ENCODE results near the gene KPTN.

KPTN gene

DNA sequence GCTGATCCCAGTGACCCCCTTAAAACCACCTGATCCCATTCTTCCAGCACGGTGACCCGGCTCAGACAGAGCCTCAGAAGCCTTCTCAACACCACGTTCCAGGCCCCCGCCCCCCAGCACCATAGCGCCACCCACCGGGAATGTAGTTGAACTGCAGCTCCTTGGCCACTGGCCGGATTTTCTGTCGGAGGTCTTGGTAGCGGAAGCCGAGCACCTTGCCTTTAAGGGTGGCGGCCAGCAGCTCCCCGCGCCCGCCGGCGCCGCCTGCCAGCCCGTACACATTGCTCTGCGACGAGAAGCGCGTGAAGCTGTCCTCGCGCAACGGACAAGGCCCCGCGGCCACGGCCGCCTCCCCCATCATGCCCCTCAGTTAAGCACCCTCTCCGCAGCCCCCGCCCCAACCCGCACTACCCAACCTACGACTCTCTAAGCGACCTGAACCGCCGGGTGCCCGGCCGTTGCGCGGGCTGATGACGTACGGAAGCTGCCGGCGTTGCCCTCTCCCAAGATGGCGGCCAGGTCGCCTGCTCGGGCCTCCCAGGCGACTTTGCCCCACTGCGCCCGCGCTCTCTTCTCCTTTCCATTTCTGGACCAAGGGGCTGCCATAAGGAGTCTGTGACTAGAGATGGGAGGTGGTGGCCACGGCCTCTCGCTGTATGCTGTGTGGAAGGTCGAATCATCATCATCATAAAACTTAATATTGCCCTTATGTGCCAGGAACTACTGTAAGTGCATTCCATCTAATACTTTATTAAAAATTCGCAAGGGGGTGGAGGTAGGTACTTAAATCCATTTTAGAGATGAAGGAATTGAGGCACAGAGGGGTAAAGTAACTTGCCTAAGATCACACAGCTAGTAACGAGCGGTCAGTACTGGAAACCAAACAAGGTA is at the start of gene KPTN:
Gene KPTN, minus strand, starts transcription at position 420 of the 891 bp plus-strand sequence. Its CDS starts 59 bp downstream, at position 361.
- peak; percentile 91 for DNase-seq

DNA sequence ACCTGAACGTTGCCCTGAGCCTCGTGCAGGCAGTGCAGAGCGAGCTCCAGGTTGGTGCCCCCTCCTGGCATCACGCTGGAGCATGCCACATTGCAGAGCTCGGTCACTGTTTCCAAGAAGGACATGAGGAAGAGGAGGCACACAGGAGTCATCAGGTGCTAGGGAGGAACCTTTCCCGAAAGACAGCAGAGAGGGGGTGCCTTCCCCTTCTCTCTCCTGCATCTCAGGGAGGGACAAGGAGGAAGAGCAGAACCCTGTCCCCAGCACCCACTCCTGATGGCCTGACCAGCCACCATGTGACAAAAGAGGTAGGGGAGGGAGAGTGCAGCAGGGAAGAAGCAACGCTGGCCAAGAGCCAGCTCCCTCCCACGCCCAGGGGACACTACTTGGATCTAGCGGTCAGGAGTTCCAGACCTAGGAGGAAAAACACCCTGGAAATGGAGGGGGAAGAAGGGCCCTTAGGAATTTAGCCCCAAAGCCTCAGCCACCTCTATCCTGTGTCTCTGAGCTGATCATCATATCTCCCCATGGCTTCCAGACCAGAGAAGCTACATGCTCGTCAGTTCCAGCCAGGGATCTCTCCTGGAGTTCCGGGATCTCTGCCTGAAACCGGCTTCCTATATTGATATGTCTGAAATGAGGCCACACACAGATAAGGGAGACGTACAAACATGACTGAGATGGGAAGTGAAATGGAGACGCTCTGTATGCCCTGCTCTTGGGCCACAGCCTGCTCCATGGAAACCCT is 47.8 kb upstream of the KPTN start:
- DNase-seq: no peak

DNA sequence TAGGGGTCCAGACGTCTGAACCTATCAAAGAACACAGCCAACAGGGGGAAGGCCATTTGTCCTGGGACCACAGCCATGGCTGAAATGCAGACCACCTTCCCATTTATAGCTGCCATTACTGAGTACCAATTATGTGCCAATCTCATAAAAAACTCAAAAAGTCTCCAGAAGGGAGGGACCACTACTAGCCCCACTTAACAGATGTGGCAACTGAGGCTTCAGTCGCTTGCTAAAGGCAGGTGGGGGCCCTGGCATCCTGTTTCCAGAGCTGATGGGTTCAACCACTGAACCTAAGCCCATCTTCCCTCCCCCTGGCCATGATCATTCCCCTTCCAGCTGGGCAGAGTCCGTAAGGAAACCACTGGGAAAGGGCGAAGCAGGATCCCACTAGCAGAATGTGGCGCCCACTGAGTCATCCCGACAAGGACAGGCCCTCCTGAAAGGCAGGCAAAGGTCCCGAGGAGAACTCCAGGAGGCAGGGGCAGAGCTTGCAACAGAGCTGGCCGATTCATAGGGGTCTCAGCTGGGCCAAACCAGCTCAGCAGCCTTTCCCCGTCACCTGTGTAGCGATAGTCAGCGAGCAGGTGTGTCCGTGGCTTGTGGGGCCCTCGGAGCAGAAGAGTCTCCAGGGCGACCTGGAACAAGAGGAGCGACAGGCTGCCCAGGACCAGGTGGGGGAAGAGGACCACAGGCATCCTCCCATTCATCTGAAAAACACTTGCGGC is 45.2 kb upstream of the KPTN start:
- no peak for DNase-seq

DNA sequence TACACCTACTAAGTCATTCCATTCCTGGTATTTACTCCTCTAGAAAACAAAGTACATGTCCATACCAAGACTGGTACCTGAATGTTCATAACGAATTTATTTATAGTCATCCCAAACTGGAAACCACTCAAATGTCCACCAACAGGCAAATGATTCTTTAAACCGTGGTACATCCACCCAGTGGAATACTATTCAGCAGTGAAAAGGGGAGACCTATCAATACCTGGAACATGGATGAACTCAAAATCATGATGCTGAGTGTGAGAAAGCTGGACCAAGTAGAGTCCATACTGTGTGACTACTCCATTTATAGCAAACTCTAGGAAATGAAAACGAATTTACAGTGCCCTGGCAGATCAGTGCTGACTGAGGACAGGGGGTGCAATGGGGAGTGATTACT is 42.8 kb upstream of the KPTN start:
- DNase-seq: no peak

DNA sequence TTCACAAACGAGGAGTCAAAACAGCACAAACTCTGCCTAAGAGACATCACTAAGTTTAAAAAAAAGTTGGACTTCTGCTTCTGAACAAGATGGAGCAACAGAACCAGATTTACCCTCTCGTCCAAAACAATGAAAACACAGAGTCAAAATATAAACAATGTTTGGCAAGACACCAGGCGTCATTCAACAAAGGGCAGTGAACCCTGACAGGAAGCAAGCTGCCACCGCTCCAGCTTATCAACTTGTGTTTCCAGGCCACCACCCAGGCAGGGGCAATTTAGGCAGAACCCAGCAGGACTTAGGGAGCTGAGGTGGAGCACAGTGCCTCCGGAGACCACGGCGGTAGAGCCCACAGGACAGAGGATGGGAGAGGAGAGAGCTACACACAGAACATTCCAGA is 39.5 kb upstream of the KPTN start:
- DNase-seq: no peak

DNA sequence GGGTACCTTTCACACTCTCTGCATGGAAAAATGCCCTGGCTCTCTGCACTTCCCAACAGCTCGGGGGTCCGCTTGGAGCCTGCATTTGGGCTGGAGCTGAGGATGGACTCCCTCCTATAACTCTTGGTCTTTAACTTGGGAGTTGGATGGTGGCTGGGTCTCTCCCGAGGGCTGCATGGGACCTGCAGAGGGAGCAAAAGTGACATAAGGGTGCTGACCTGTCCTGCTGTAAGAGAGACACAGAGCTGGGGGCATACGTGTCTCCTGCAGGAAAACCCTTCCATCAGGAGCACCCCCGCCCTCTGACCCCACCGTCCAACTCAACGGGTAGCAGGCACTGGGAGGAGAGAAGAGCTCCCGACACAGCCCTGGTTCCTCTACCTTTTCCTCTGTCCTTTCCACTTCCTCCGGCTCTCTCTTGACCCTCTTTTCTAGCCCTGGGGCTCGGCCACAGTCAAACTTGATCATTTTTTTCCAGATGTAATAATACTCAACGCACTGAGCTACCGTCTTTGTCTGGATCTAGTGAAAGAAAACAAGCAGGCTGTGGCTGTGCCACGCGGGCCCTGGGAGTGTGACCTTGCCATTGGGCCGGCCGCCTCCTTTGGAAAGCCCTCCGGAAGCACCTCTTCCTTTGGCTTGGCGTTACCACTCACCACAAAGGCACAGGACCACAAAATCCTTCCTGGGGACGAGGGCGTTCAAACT is 37.6 kb upstream of the KPTN start:
- DNase-seq: no peak

DNA sequence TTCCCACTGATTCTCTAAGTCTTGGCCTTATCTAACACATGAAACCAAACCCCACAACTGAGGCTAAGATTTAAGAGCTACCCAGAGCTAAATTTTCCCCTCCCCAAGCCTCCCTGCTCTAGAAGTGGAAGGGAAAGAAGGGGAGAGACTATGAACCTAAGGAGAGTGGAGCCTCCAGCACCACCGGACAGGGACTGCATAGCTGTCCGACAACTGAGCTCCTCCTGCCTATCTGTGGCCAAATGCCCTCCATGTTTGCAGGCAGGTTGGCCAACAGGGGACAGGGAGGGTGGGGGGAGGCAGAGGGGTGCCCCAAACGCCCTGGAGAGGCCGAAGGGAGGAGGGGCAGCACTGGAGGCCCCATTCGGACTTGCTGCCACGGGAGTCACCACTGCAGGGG is 36.8 kb upstream of the KPTN start:
- DNase-seq: no peak

DNA sequence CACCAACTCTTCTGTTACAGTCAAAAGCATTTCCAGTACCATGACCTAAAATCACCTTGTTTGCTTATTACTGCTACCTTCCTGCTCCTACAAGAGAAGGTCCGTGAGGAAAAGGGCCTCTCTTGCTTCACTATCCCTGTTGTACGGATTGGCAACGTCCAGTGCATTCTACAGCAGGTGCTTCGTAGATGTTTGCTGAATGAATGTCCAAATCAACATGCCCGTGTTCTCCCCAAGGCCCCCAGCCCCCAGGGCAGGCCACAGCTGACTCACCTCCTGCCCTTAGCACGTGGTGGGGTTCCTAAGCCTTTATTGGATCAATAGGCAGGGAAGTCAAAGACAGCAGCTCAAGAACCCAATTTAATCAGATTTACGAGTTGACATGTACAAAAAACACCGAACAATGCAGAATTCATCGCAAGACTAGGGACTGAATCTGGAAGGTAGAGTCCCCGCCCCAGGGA is 36.4 kb upstream of the KPTN start:
- no peak for DNase-seq

DNA sequence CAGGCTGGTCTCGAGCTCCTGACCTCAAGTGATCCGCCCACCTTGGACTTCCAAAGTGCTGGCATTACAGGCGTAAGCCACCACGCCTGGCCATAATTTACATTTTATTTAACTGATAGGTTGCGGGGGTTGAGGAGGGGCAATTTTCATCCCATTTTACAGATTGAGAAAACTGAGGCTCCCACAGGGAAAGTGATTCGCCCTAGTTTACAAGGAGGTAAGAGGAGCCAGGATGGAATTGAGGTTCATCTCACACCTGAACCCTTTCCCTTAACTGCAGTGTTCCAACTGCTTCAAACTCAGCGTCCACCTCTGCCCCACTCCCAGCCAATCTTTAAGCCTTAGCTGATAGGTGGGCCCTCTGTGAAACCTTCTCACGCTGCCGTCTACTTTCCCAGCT is 34.8 kb upstream of the KPTN start:
- no peak for DNase-seq

DNA sequence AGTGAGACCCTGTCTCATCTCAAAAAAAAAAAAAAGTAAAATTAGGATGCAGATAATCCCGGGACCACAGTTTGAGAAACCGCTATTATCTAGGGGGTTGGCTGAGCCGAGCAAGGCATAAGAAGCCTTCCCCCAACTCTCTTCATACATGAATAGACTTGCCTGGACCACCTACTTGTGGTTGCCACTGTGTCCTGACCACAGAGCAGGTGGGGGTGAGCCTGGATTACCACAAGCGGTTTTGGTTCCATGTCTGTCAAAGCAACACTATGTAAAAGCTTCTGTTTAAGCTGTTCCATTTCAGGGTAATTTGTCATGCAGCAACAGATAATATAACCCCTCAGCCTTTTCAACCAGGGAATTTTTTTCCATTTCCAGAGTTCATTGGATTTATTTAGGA is 34.1 kb upstream of the KPTN start:
- peak; percentile 65 for DNase-seq

DNA sequence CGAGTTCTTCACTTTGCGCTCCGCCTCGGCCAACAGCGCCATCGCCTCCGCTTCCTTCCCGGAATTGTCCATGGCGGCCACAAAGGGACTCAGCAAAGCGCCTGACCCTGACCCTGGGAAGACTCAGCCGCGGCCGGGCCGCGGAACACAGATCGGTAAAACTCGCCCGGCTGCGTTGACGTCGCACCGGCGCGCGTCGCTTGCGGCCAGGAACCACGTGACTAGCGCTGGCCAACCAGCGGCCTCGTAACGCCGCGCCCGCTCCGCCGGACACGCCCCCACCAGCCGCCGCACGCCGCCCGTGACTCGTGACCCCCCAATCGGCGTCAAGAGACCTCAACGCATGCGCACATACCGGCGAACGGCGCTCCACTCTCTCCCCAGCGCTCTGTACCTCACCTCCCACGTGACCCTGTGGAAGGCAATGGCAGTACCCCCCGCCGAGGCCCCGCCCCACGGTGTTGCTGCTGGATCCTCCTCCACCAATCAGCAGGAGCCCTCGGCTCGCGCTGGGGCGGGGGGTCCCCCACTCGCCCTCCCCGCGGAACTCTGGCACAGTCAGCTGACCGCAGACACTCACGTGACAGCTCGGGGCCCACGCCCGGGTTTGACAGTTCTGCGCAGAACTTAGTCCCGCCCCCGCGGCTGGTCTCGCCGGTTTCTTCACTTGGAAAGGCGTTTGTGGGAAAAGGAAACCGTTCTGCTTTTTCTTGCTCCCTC is 31.0 kb upstream of the KPTN start, which contains the start of gene NAPA:
Gene NAPA, minus strand, starts transcription at position 195 of the 720 bp plus-strand sequence. Its CDS starts 123 bp downstream, at position 72.
- DNase-seq: peak; percentile 100

DNA sequence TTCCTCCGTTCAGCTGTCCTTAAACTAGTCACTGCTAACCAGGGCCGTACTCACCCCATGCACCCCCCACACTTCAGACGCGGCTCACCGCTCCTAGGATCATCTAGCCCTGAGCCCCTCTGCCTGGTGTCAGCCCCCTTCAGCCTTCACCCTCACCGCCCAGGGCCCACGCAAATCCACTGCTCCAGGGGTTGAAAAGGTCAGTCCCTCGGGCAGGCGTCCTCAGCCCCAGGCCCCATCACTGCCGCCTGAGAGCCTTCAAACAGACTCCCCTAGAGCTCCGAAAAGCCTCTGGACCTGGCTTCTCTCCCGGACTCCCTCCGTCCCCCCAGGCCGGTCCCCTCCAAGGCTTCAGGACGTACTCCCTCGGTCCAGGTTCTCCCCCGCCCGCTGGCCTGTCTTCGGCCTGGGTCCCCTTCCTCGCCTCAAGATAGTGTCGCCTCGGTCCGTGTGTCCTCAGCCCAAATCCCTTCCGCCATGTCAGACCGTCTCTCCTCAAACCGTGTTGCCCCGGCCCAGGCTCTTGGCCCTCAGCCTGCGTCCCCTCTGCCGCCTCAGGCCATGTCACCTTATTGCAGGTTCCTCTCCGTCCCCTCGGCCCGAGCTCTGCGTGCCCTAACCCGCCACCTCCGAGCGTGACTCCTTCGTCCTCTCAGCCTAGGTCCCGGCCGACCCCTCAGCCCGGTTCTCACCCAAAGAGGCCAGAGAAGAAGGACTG is 30.3 kb upstream of the KPTN start:
- no peak for DNase-seq

DNA sequence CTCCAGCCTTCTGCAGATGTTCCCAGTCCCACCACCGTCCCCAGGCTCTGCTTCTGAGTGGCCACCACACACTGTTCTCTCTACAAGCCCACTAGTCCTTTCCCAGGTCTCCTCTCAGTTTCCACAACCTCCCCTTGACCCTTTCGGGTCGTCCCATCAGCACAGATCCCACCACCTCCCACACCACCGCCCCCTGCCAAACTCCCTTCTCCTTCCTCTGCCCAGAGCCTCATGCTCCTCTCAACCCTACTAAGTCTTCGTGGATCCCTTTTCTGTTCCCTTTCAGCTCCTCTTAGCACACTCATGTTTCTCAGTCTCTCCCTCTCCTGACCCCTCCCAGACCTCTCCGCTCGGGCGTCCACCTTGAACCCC is 28.9 kb upstream of the KPTN start:
- DNase-seq: no peak

DNA sequence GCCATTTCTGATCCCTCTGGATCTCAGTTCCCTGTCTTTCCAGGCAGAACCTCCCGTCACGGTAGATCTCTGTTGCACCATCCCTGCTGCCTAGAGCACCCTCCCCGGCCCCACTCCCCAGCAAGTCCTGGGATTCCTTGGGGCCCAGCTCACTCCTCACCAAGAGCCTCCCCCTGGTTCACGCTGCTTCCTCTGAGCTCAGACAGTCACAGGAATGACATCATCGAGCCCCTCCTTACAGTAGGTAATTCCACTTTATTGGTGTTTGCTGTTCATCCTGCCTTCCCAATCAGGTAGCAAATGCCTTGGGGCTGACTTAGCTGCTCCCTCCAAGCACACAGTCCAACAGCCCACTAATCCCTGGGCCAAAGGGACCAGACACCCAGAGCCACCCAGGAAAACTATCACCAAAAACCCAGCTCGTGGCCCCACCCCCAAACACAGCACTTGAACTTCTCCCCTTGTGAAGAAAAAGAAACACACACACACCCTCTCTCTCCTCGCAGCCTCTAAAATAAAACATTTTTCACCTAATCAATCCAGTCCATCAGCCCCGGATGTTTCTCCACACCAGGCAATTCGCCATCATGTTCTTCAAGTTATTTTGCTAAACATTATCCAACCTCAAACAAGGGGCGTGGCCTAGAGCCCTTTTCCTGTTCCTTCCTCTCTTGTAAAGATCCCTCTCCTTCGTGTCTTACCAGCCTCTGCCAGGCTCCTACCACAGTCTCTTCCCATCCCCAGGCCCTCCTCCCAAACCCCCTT is 28.3 kb upstream of the KPTN start:
- no peak for DNase-seq

DNA sequence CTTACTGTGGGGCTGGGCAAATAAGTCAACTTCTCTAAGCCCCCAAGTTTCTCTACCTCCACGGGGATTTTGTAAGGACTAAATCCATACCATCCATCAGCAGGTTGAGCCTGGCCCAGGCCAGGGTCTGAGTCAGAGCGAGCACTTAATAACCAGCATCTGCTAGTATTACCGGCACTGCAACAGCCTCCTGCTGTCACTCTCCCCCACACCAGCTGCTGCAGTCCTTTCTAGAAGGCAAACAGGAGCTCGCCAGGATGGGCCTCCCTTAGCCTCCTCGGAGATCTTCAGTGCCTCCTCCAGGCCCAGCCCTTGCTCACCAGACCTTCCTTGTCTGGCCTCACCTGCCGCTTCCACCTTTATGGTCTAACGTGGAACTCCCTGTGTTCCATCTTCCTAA is 27.7 kb upstream of the KPTN start:
- no peak for DNase-seq

DNA sequence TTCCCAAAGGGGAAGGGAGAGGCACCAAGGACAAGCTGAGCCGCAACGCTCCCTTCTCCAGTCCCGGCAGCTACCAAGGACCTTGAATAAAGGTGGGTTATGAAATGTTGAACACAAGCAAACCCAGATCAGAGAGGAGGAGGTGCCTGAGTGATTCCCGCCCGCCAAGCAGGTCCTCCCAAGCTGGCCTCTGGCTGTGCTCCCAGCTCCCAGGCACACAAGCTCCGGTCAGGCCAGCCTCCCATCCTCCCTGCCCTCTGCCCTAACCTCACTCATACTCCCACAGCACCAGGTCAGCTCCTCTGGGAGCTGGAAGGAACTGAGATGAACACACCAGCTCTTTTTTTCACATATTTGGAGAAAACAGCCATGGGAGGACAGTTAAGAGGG is 27.1 kb upstream of the KPTN start:
- no peak for DNase-seq

DNA sequence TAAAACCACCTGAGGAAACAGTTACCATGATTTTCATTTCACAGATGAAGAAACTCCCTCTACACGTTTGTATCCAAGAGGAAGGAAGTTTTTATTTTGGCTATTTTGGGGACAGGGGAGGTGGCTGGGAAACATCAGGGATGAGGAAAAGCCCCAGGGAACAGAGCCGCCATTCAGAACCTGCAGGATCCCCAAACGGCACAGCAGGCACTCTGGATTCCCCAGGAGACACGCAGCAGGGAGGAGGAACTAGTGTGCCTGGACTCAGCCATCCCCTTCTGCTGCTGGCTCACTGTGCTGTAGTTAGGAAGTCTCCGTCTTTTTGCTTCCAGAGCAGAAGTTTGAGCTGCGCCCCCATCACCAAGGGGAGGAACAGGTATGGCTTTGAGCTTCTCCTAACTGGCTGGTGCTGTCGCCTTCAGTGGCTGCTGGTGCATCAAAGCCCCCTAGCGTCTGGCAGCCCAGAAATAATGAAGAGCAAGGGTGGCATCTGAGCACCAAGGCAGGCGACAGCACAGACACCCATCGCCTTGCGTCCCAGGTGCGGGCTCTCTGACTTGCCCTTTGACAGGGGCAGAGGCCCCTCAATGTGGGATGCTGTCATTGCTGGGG is 26.6 kb upstream of the KPTN start:
- DNase-seq: no peak

DNA sequence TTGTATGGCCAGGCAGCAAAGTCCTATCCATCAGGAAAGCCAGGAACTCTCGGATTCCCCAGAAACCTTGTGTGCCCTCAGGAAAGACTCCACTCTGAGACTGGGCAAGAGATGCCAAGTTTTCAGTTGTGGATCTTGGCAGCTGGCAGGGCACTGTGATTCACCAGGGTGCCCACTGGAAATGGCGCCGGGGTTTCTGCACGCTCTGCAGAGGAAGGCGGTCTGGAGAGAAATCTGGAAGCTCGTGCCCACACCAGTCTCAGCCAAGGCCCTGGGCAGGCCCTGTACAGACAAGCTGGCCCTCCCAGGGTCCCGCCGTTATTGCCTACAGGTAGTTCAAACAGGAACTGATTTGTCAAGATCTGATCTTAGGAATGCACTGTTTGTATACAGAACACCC is 26.0 kb upstream of the KPTN start:
- no peak for DNase-seq

DNA sequence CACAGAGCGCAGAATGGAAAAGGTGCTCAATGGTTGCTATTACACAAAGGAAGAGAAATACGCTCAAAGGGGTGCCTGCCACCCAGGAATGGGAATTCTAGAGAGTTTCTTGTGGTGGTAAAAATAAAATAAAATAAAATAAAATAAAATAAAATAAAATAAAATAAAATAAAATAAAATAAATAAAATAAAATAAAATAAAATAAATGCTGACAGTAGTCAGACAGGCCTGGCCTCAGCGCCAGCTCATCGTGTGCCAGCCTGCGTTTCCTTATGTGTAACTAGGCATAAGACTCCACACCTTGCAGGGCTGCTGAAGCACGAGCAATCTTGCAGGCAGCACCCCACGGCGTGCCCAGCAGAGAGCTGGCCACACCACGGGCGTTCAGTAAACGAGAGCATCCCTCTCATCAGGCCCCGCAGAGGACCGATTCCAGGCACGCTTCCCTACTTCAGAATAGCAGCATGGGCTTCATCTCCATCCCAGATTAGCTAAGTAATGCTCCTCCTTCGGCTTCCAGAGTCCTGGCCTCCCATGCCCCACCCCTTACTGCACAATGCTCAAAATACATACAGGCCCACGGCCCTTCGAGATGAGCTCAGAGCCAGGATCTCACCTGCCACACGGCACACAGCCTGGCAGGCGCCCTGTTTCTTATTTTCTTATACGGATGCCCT is 25.3 kb upstream of the KPTN start:
- DNase-seq: no peak

DNA sequence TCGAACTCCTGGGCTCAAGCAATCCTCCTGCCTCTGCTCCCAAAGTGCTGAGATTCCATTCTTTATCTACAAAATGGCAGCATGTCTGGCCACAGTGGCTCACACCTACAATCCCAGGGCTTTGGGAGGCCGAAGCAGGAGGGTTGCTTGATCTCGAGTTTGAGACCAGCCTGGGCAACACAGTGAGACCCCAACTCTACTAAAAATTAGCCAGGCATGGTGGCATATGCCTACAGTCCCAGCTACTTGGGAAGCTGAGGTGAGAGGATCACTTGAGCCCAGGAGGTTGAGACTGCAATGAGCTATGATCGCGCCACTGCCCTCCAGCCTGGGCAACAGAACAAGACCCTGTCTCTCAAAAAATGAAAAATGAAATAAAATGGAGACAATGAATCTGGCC is 24.7 kb upstream of the KPTN start:
- no peak for DNase-seq

Data from activated naive CD4-positive, alpha-beta T cell treated with Interleukin-2 at 50 U/mL for 16 hours (primary cell).